ENCODE data around the gene POLK. TPM values are rescaled to one million over a fixed set of nuclear protein-coding genes. Genes with fewer than 3 reads are reported as not detected.
A peak's percentile ranks its signal among the peaks of the same experiment; 100 is the strongest.

The POLK gene
- total and polyA plus RNA-seq, 2 of the 4 experiments (the other 2 are of a cell fraction), result 10.4 to 24.4 TPM

GRCh38 chr5:75509956-75510355 is 1.7 kb upstream of the POLK start:
- Histone ChIP-seq H3K4ac (ENCODE audit: low read depth, low read length) (no peak overlapping the region), H2AK5ac (ENCODE audit: low read depth, low read length) (no peak overlapping the region), H3K4me1 (ENCODE audit: control insufficient read depth, insufficient read depth, low read length) (no peaks in the 10 kb centered on the region), H3K4me2 (ENCODE audit: low read depth, low read length) (peak overlapping the region; percentile 96), H2BK20ac (ENCODE audit: low read depth, low read length) (no peak overlapping the region), H2AFZ (replicated peaks; ENCODE audit: low read length, poor library complexity) (no peak overlapping the region), H3K36me3 (ENCODE audit: control insufficient read depth, insufficient read depth, low read length) (no peaks in the 10 kb centered on the region), H4K20me1 (ENCODE audit: insufficient read depth, low read length) (no peaks in the 10 kb centered on the region; the same call in 1 of the 2 replicates), H4K8ac (ENCODE audit: low read depth in 2 of 2, low read length in 2 of 2) (no peak overlapping the region), H3K27ac (ENCODE audit: insufficient read depth, low read length) (peak overlapping the region; percentile 13; the same call in 1 of the 2 replicates), H3K4me3 (ENCODE audit: insufficient read depth, low read depth, low read length) (peak overlapping the region; percentile 88), H4K5ac (ENCODE audit: low read depth, low read length) (no peak overlapping the region), H4K91ac (ENCODE audit: insufficient read depth, low read depth, low read length) (no peak overlapping the region), H3K14ac (replicated peaks; ENCODE audit: low read depth, low read length) (peak overlapping the region; percentile 46; the same call in 1 of the 2 replicates), H3K79me1 (ENCODE audit: low read depth in 1 of 2, low read length in 2 of 2) (peaks cover 0 to 60% of the 10 kb centered on the region in 2 experiments), H3K9me1 (ENCODE audit: insufficient read depth, low read length) (no peaks in the 10 kb centered on the region), H3K27me3 (ENCODE audit: control insufficient read depth, insufficient read depth, low read length) (no peaks in the 10 kb centered on the region), H2BK120ac (ENCODE audit: low read depth, low read length) (no peak overlapping the region), H3K56ac (ENCODE audit: extremely low read depth, insufficient read depth, low read length) (no peak overlapping the region), H3K9ac (ENCODE audit: low read depth, low read length) (peak overlapping the region; percentile 5; the same call in 1 of the 2 replicates), H3K18ac (ENCODE audit: low read depth, low read length) (no peak overlapping the region), H3K9me3 (ENCODE audit: control insufficient read depth, insufficient read depth, low read length) (no peaks in the 10 kb centered on the region), H2AK9ac (replicated peaks; ENCODE audit: low read depth, low read length, poor library complexity) (no peak overlapping the region), H3K23ac (ENCODE audit: low read depth, low read length) (peak overlapping the region; percentile 27; the same call in 1 of the 2 replicates), H2BK15ac (ENCODE audit: low read depth, low read length) (no peak overlapping the region), H2BK5ac (ENCODE audit: low read depth, low read length, poor library complexity, severe bottlenecking) (peak overlapping the region; percentile 12)
- no CpG with 5 or more reads among the region's 1 CpG for WGBS, 2 experiments (ENCODE audit: extremely low coverage in 2 of 2, insufficient read length in 1 of 2)
- in situ Hi-C loops (cut with MboI; ENCODE audit: low sequenced_read_pairs), result no loop called here
- POLR2A ChIA-PET (ENCODE audit: unreplicated experiment), result no interaction called here
- ATAC-seq (ENCODE audit: low read depth), result no peak
- intact Hi-C loops (cut with micrococcal nuclease), result loop anchor here (2.0 kb wide), 3 partner anchors 57 to 171 kb away; no protein-coding TSS in a partner anchor
- DNase-seq, result peak; percentile 60
- no peak for TF ChIP-seq SMC3 (IDR thresholded peaks at IDR 0.05; ENCODE audit: low read depth, low read length)
- peak; percentile 48; the same call in 1 of the 2 replicates for TF ChIP-seq USF2 (IDR thresholded peaks at IDR 0.05; ENCODE audit: low read depth, low read length)
- TF ChIP-seq ELK1 (IDR thresholded peaks at IDR 0.05; ENCODE audit: borderline replicate concordance, low read depth, low read length), result no peak
- no peak for TF ChIP-seq POLR2A (IDR thresholded peaks at IDR 0.05; ENCODE audit: low read depth, low read length)
- no TSS peak for BruUV-seq (replicated peaks)
- CTCF ChIA-PET, result interaction anchor here (0.5 to 0.7 kb wide), 3 partner anchors 86 to 170 kb away, joined by 3 to 4 read pairs (median 3); no protein-coding TSS in a partner anchor
- dilution Hi-C loops (cut with HindIII; ENCODE audit: low sequenced_read_pairs, unreplicated experiment), result no loop called here
